Naive thymus-derived CD4-positive, alpha-beta T cell (primary cell): ENCODE results near the gene RPS6KL1. TPM values are rescaled to one million over a fixed set of nuclear protein-coding genes. Genes with fewer than 3 reads are reported as not detected.
A peak's percentile ranks its signal among the peaks of the same experiment; 100 is the strongest.

Source experiments
- ATAC-seq: fragments of 150-1000 bp; cut with Tn5 transposase; 2 replicates; pipeline ENCODE4 v1.10.0; 2021; ENCODE audit warnings: mild to moderate bottlenecking, moderate library complexity
- CTCF ChIA-PET: fragments of 350-600 bp; sonication (Branson Sonifier 250); formaldehyde crosslinking; loops from one replicate; lab custom pipeline; 2021; ENCODE audit warnings: antibody characterized with exemption; lab: Charles Lee
- POLR2A ChIA-PET: fragments of 350-600 bp; sonication (Branson Sonifier 250); formaldehyde crosslinking; loops from one replicate; lab custom pipeline; 2021; ENCODE audit warnings: antibody characterized with exemption, inconsistent platforms; lab: Charles Lee
- DNase-seq, 9 donors: peaks; one replicate each; pipeline versions ENCODE4 v3.0.0 to v3.0.0-alpha.2; 2020 to 2022; ENCODE audit warnings: mixed read lengths in 1 of 9
- H3K27ac ChIP-seq: one replicate; pipeline ENCODE4 v1.7.0; 2013; ENCODE audit warnings: mild to moderate bottlenecking, low read depth, low read length, moderate library complexity
- H3K27me3 ChIP-seq, 2 donors: one replicate each; pipeline ENCODE4 v1.7.0; 2013; ENCODE audit warnings: low read length in 2 of 2, mild to moderate bottlenecking in 2 of 2, moderate library complexity in 2 of 2; ENCODE audit not compliant: control insufficient read depth in 2 of 2, insufficient read depth in 2 of 2
- H3K36me3 ChIP-seq, 3 experiments: 1 replicate in 2 of 3; 2 replicates in 1 of 3; pipeline ENCODE4 v1.7.0; 2013; ENCODE audit warnings: low read length in 3 of 3, mild to moderate bottlenecking in 3 of 3, moderate library complexity in 1 of 3; ENCODE audit not compliant: insufficient read depth in 3 of 3, control insufficient read depth in 2 of 3
- H3K4me1 ChIP-seq, 2 donors: one replicate each; pipeline ENCODE4 v1.7.0; 2013; ENCODE audit warnings: low read length in 2 of 2, mild to moderate bottlenecking in 2 of 2, moderate library complexity in 1 of 2; ENCODE audit not compliant: control insufficient read depth in 2 of 2, insufficient read depth in 2 of 2
- H3K4me3 ChIP-seq: 2 replicates; pipeline ENCODE4 v1.7.0; 2013; ENCODE audit warnings: mild to moderate bottlenecking, low read length
- H3K9me3 ChIP-seq, 3 experiments: 1 replicate in 2 of 3; 2 replicates in 1 of 3; pipeline ENCODE4 v1.7.0; 2013; ENCODE audit warnings: low read length in 3 of 3; ENCODE audit not compliant: control insufficient read depth in 2 of 3
- H3K27ac Mint-ChIP-seq, 9 donors: one replicate each; pipeline ENCODE4 v1.8.0; 2020 to 2022; ENCODE audit warnings: mixed read lengths in 9 of 9, mild to moderate bottlenecking in 8 of 9, moderate library complexity in 5 of 9, inconsistent platforms in 2 of 9
- H3K27me3 Mint-ChIP-seq, 5 donors: one replicate each; pipeline ENCODE4 v1.8.0; 2021 to 2022; ENCODE audit warnings: mixed read lengths in 5 of 5, mild to moderate bottlenecking in 1 of 5
- H3K36me3 Mint-ChIP-seq, 5 donors: one replicate each; pipeline ENCODE4 v1.8.0; 2020 to 2022; ENCODE audit warnings: mixed read lengths in 5 of 5, mild to moderate bottlenecking in 3 of 5, inconsistent platforms in 1 of 5
- H3K4me1 Mint-ChIP-seq, 7 donors: one replicate each; pipeline ENCODE4 v1.8.0; 2020 to 2022; ENCODE audit warnings: mixed read lengths in 7 of 7, mild to moderate bottlenecking in 3 of 7, inconsistent platforms in 1 of 7
- H3K4me3 Mint-ChIP-seq, 10 donors: one replicate each; pipeline ENCODE4 v1.8.0; 2020 to 2022; ENCODE audit warnings: mild to moderate bottlenecking in 10 of 10, mixed read lengths in 10 of 10, moderate library complexity in 6 of 10, inconsistent platforms in 2 of 10
- H3K9me3 Mint-ChIP-seq, 11 donors: one replicate each; pipeline ENCODE4 v1.8.0; 2020 to 2022; ENCODE audit warnings: mixed read lengths in 11 of 11, mild to moderate bottlenecking in 4 of 11, inconsistent platforms in 1 of 11, moderate library complexity in 1 of 11
- intact Hi-C, 2 donors: fragments of 100-400 bp; cut with micrococcal nuclease; formaldehyde crosslinking; loops; one replicate each; pipeline ENCODE4 v1.15.1; 2023
- polyA plus RNA-seq, 2 donors: library from polyadenylated mRNA; unstranded; fragments of 300-500 nt; fragmentation: Illumina TruSeq; gene quantifications; one replicate each; pipeline ENCODE4 v1.2.3, GENCODE V29; 2021
- total RNA-seq, 6 experiments: library from RNA in 5 of 6; stranded (reverse) in 5 of 6; gene quantifications; 1 replicate in 5 of 6; 2 replicates in 1 of 6; pipeline ENCODE4 v1.2.3 and lab custom pipeline; 2021 to 2026

Gene RPS6KL1
- total and polyA plus RNA-seq, 7 experiments from 2014 or later, result 2.0 to 12.8 (median 5.7) TPM

DNA sequence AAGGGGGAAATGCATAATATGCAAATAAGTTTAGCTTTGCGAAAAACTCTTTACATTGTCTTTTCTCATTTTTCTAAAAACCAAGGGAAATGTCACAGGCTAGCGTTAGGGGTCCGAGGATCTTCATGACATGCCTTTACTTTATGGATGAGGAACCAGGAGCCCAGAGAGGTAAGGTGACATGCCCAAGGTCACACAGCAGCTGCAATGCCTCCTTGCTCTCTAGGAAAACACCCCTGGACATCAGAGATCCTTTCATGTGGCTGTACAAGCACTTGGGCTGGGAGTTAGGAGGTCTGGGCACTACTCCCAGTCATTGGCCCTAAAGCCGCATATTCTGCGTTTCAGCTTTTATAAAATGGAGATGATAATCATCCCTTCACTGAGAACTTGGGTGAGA, 47.9 kb downstream of the RPS6KL1 start:
- intact Hi-C loops, result no loop called here
- Mint-ChIP-seq H3K9me3 (no peaks in the 10 kb centered on the region), H3K27me3 (peaks cover 0 to 2% (median 0%) of the 10 kb centered on the region in 5 donors), H3K36me3 (no peaks in the 10 kb centered on the region), H3K27ac (peak overlapping the region in 4 of 9 donors; percentile 20 to 82 (median 55)), H3K4me1 (peaks cover 21 to 43% (median 36%) of the 10 kb centered on the region in 7 donors), H3K4me3 (peak overlapping the region in 5 of 10 donors; percentile 7 to 64 (median 61))
- ATAC-seq (no peak), DNase-seq (no peak)
- no peaks in the 10 kb centered on the region for H3K27me3 ChIP-seq
- H3K36me3 ChIP-seq, result no peaks in the 10 kb centered on the region
- CTCF ChIA-PET, result interaction anchor here (1.0 to 7.5 kb wide), 4 partner anchors 14 to 32 kb away, joined by 3 to 68 read pairs (median 5); no protein-coding TSS in a partner anchor
- H3K4me1 ChIP-seq, result peaks cover 13% of the 10 kb centered on the region in 2 donors
- POLR2A ChIA-PET, result interaction anchor here (1.1 to 1.3 kb wide), 2 partner anchors 8 to 19 kb away, joined by 3 to 5 read pairs; no protein-coding TSS in a partner anchor
- no peak overlapping the region for H3K27ac ChIP-seq
- no peak overlapping the region for H3K4me3 ChIP-seq
- no peaks in the 10 kb centered on the region for H3K9me3 ChIP-seq

DNA sequence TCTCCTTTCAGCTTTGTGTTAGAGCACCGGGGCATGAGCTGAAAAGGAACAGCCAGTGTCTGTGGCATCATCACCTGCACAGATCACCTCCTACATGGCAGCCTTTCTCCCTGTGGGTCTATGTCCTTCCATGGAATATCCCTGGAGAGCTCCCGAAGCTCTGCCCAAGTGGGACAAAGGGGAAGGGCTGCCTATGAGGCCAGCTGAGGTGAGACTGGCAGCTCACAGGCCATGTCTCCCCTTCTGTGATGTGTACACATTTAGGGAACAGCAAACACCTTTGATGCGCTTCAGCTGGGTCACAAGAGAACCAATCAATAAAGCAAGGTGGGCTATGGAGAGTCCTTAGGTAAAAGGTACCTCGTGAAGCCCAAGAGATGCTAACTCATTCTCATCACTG, 51.2 kb downstream of the RPS6KL1 start:
- intact Hi-C loops, result no loop called here
- CTCF ChIA-PET, result interaction anchor here (1.3 to 4.5 kb wide), 2 partner anchors 10 to 33 kb away, joined by 5 to 35 read pairs; no protein-coding TSS in a partner anchor
- Histone ChIP-seq H3K9me3 (no peaks in the 10 kb centered on the region), H3K4me3 (no peak overlapping the region), H3K27me3 (no peaks in the 10 kb centered on the region), H3K4me1 (peaks cover 22 to 25% of the 10 kb centered on the region in 2 donors), H3K27ac (no peak overlapping the region), H3K36me3 (no peaks in the 10 kb centered on the region)
- Mint-ChIP-seq H3K27me3 (peaks cover 0 to 2% (median 0%) of the 10 kb centered on the region in 5 donors), H3K4me1 (peaks cover 25 to 41% (median 34%) of the 10 kb centered on the region in 7 donors), H3K9me3 (no peaks in the 10 kb centered on the region), H3K36me3 (no peaks in the 10 kb centered on the region), H3K27ac (no peak overlapping the region), H3K4me3 (no peak overlapping the region)
- DNase-seq (no peak), ATAC-seq (no peak)
- POLR2A ChIA-PET, result interaction anchor here (0.6 to 4.0 kb wide), 4 partner anchors 8 to 215 kb away, joined by 3 to 30 read pairs (median 3); partner anchors contain the start of gene DLST

DNA sequence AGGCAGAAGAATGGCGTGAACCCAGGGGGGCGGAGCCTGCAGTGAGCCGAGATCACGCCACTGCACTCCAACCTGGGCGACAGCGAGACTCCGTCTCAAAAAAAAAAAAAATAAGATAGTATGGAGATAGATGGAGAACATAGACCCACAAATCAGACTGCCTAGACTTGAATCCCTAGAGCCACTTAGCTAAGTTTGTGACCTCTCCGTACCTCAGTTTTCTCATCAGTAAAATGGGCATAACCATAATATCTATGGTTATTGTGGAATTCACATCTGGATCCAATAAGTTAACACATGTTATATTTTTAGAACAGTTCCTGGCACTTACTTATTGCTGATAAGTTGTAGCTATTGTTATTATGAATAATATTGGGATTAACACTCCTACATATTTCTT, 54.3 kb downstream of the RPS6KL1 start:
- H3K4me3 ChIP-seq, result no peak overlapping the region
- ChIA-PET POLR2A (interaction anchor here (1.0 to 2.5 kb wide), 4 partner anchors 8 to 36 kb away, joined by 4 to 52 read pairs (median 6); partner anchors contain the start of gene DLST), CTCF (interaction anchor here (0.6 to 4.2 kb wide), 5 partner anchors 9 to 37 kb away, joined by 3 to 36 read pairs (median 4); no protein-coding TSS in a partner anchor)
- H3K4me1 ChIP-seq, result peaks cover 11 to 15% of the 10 kb centered on the region in 2 donors
- Mint-ChIP-seq H3K4me3 (no peak overlapping the region), H3K9me3 (no peaks in the 10 kb centered on the region), H3K27me3 (peaks cover 0 to 2% (median 0%) of the 10 kb centered on the region in 5 donors), H3K4me1 (peaks cover 17 to 34% (median 26%) of the 10 kb centered on the region in 7 donors), H3K36me3 (no peaks in the 10 kb centered on the region), H3K27ac (peak overlapping the region in 1 of 9 donors; percentile 77)
- no peak for DNase-seq
- no peaks in the 10 kb centered on the region for H3K9me3 ChIP-seq
- H3K27me3 ChIP-seq, result no peaks in the 10 kb centered on the region
- H3K27ac ChIP-seq, result no peak overlapping the region
- ATAC-seq, result no peak
- intact Hi-C loops, result loop anchor here in 1 of 2 donors (5.0 kb wide), 1 partner anchor 134 kb away; the partner anchor contains the start of gene EIF2B2
- H3K36me3 ChIP-seq, result no peaks in the 10 kb centered on the region

DNA sequence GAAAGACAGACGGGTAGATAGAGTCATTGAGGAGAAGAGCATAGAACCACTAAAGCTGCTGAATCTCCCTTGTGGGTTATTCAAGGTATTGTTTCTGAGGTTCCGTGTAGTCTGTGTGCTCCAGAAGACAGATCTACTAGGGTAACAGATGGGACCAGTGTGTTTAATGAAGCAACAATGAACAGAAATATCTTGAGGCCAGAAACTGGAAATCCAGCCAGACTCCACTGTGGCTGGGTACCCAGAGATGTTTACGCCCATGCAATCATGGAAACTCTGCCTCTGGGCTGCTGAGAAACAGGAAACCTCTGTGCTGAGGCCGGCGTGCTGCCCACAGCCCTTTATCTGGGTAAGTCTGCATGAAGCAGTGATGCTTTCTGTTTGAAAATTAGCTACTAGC, 55.4 kb downstream of the RPS6KL1 start:
- peak overlapping the region in 7 of 9 donors; percentile 4 to 77 (median 45) for H3K27ac Mint-ChIP-seq
- H3K9me3 Mint-ChIP-seq, result no peaks in the 10 kb centered on the region
- no peaks in the 10 kb centered on the region for H3K9me3 ChIP-seq
- no peaks in the 10 kb centered on the region for H3K36me3 ChIP-seq
- H3K4me1 ChIP-seq, result peaks cover 11 to 15% of the 10 kb centered on the region in 2 donors
- H3K36me3 Mint-ChIP-seq, result no peaks in the 10 kb centered on the region
- peak overlapping the region; percentile 40 for H3K27ac ChIP-seq
- H3K27me3 Mint-ChIP-seq, result peaks cover 0 to 2% (median 0%) of the 10 kb centered on the region in 5 donors
- H3K27me3 ChIP-seq, result no peaks in the 10 kb centered on the region
- ATAC-seq (peak; percentile 87), DNase-seq (peak in 6 of 9 donors; percentile 32 to 51 (median 37))
- ChIA-PET POLR2A (interaction anchor here (0.9 to 2.5 kb wide), 8 partner anchors 7 to 38 kb away, joined by 3 to 52 read pairs (median 6); partner anchors contain the start of genes DLST and PROX2), CTCF (interaction anchor here (0.6 to 4.2 kb wide), 7 partner anchors 10 to 38 kb away, joined by 3 to 36 read pairs (median 3); partner anchors contain the start of gene DLST)
- intact Hi-C loops, result loop anchor here in 1 of 2 donors (2.0 to 5.0 kb wide), 2 partner anchors 13 to 135 kb away; partner anchors contain the start of genes DLST and EIF2B2
- H3K4me3 Mint-ChIP-seq, result peak overlapping the region; percentile 0 to 60 (median 39)
- H3K4me1 Mint-ChIP-seq, result peaks cover 17 to 31% (median 24%) of the 10 kb centered on the region in 7 donors
- H3K4me3 ChIP-seq, result peak overlapping the region; percentile 27

DNA sequence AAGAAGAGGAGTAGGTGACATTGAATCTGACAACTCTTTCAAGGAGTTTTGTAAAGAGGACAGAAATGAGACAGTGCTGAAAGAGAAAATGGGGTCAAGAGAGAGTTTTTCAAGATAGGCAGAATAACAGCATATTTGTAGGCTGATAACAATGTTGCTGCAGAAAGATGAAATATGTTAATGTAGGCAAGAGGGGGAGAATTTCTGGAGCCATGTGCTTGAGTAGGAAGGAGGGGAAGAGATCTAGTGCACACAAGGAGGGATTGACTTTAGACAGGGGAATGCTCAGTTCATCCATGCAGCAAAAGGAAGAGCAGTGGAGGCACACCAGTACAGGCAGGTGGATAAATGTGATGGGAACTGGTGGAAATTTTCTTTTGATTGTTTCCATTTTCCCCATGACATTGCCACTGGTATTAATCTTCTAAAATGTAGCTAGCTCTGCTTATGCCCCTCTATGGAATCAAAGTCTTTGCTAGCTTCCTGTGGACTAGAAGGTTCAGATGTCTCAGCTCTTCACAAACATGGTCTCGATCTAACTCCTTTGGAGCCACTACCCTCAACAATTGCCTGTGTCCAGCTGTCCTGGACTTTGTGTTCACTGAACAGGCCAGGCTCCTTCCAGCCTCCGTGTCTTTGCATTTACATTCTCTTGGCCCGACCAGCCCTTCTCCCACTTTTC, 56.2 kb downstream of the RPS6KL1 start:
- ATAC-seq (no peak), DNase-seq (no peak)
- intact Hi-C loops, result loop anchor here in 1 of 2 donors (2.0 to 5.0 kb wide), 2 partner anchors 14 to 135 kb away; partner anchors contain the start of genes DLST and EIF2B2
- ChIA-PET POLR2A (interaction anchor here (1.0 to 2.5 kb wide), 5 partner anchors 9 to 39 kb away, joined by 3 to 52 read pairs (median 6); partner anchors contain the start of genes DLST and PROX2), CTCF (interaction anchor here (0.6 to 4.2 kb wide), 5 partner anchors 12 to 39 kb away, joined by 3 to 36 read pairs (median 4); partner anchors contain the start of gene DLST)
- peaks cover 11 to 15% of the 10 kb centered on the region in 2 donors for H3K4me1 ChIP-seq
- Mint-ChIP-seq H3K36me3 (no peaks in the 10 kb centered on the region), H3K9me3 (no peaks in the 10 kb centered on the region), H3K4me3 (peak overlapping the region in 9 of 10 donors; percentile 1 to 60 (median 40)), H3K27ac (peak overlapping the region; percentile 4 to 81 (median 51)), H3K4me1 (peaks cover 17 to 31% (median 24%) of the 10 kb centered on the region in 7 donors), H3K27me3 (peaks cover 0 to 2% (median 0%) of the 10 kb centered on the region in 5 donors)
- no peaks in the 10 kb centered on the region for H3K27me3 ChIP-seq
- H3K36me3 ChIP-seq, result no peaks in the 10 kb centered on the region
- no peaks in the 10 kb centered on the region for H3K9me3 ChIP-seq
- no peak overlapping the region for H3K4me3 ChIP-seq
- peak overlapping the region; percentile 40 for H3K27ac ChIP-seq

DNA sequence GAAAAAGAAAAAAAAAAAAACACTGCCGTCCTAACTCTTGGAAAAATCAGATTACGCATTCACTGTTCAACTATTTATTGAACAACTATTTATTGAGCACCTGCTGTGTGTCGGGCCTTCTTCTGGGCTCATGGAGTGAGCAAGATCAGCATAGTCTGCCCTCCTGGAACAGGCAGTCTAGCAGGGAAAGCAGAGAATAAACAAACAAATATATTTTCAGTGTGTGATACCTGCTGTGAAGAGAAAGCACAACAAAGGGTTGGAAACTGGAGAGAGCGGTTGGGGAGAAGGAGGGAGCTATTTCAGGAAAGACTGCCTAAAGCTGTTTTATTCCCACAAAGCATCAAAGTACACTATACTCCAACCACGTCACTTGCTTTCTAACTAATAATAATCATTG, 57.9 kb downstream of the RPS6KL1 start:
- DNase-seq (no peak), ATAC-seq (no peak)
- peaks cover 17 to 40% (median 28%) of the 10 kb centered on the region in 7 donors for H3K4me1 Mint-ChIP-seq
- ChIA-PET CTCF (interaction anchor here (0.6 to 12.3 kb wide), 3 partner anchors 9 to 79 kb away, joined by 3 to 317 read pairs (median 4); no protein-coding TSS in a partner anchor), POLR2A (interaction anchor here (0.5 to 0.6 kb wide), 2 partner anchors 13 to 26 kb away, joined by 3 to 5 read pairs; no protein-coding TSS in a partner anchor)
- H3K36me3 Mint-ChIP-seq, result no peaks in the 10 kb centered on the region
- Histone ChIP-seq H3K4me3 (no peak overlapping the region), H3K27ac (no peak overlapping the region), H3K27me3 (no peaks in the 10 kb centered on the region), H3K9me3 (no peaks in the 10 kb centered on the region), H3K36me3 (no peaks in the 10 kb centered on the region), H3K4me1 (peaks cover 18% of the 10 kb centered on the region in 2 donors)
- H3K27me3 Mint-ChIP-seq, result no peaks in the 10 kb centered on the region
- H3K4me3 Mint-ChIP-seq, result peak overlapping the region in 1 of 10 donors; percentile 56
- no peaks in the 10 kb centered on the region for H3K9me3 Mint-ChIP-seq
- intact Hi-C loops, result loop anchor here in 1 of 2 donors (5.0 kb wide), 1 partner anchor 137 kb away; the partner anchor contains the start of gene EIF2B2
- H3K27ac Mint-ChIP-seq, result no peak overlapping the region
